Activated CD8-positive, alpha-beta T cell treated with anti-CD3 and anti-CD28 coated beads, Interleukin-2, amount 10 ng/mL, durations not matched to agents 7 days and 5 days (primary cell): ENCODE data around the gene SUSD3. TPM values are rescaled to one million over a fixed set of nuclear protein-coding genes. Genes with fewer than 3 reads are reported as not detected.
A peak's percentile ranks its signal among the peaks of the same experiment; 100 is the strongest.

Source experiments
- ATAC-seq: fragments of 150-1000 bp; cut with Tn5 transposase; one replicate; pipeline ENCODE4 v1.10.0; 2021; ENCODE audit warnings: moderate library complexity
- CTCF ChIA-PET: fragments of 350-600 bp; sonication (Branson Sonifier 250); formaldehyde crosslinking; loops from one replicate; lab custom pipeline; 2021; ENCODE audit warnings: antibody characterized with exemption; lab: Charles Lee
- POLR2A ChIA-PET: fragments of 350-600 bp; sonication (Branson Sonifier 250); formaldehyde crosslinking; loops from one replicate; lab custom pipeline; 2021; ENCODE audit warnings: antibody characterized with exemption; lab: Charles Lee
- DNase-seq: peaks from one replicate; pipeline ENCODE4 v3.0.0-alpha.2; 2020
- H3K27ac Mint-ChIP-seq: one replicate; pipeline ENCODE4 v1.8.0; 2021; ENCODE audit warnings: mild to moderate bottlenecking, mixed read lengths
- H3K27me3 Mint-ChIP-seq: one replicate; pipeline ENCODE4 v1.8.0; 2021; ENCODE audit warnings: low read depth, mixed read lengths
- H3K36me3 Mint-ChIP-seq: one replicate; pipeline ENCODE4 v1.8.0; 2021; ENCODE audit warnings: low read depth, mixed read lengths
- H3K4me1 Mint-ChIP-seq: one replicate; pipeline ENCODE4 v1.8.0; 2021; ENCODE audit warnings: low read depth, mixed read lengths
- H3K4me3 Mint-ChIP-seq: one replicate; pipeline ENCODE4 v1.8.0; 2021; ENCODE audit warnings: mild to moderate bottlenecking, mixed read lengths
- H3K9me3 Mint-ChIP-seq: one replicate; pipeline ENCODE4 v1.8.0; 2022; ENCODE audit warnings: mixed read lengths; ENCODE audit not compliant: insufficient read depth
- total RNA-seq, 2 experiments: library from RNA; stranded (reverse); gene quantifications; one replicate each; pipeline ENCODE4 v1.2.3, GENCODE V29; 2021

The SUSD3 gene
- total RNA-seq, 2 experiments from 2014 or later: 57.9 to 59.6 TPM

DNA sequence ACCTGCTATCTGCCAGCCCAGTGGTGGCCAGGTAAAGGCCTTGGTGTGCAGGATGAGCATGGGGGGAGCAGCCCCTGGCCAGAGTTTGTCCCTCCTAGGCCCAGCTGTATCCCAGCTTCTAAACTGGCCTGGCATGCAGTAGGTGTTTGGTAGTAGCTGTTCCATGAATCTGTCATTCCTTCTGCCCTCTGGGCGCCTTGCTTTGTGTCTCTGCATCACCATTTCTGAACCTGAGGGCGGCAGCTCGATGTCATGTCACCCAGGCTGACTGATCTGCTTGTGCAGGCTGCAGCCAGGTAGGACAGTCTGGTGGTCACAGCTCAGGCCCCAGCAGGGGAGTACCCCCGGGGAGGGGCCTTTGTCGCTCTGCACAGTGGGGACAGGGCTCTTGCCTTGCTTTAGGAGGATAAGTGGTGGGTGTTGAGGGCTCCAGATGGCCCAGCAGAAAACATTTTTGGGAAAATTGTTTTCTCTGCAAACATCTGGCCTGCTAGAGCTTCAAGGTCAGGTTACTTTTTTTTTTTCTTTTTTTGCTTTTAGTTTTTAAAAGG is 4.6 kb upstream of the SUSD3 start:
- Mint-ChIP-seq H3K27me3 (peaks cover 2% of the 10 kb centered on the region), H3K9me3 (no peaks in the 10 kb centered on the region), H3K4me3 (no peak overlapping the region), H3K4me1 (peaks cover 39% of the 10 kb centered on the region), H3K36me3 (no peaks in the 10 kb centered on the region), H3K27ac (no peak overlapping the region)
- ATAC-seq (no peak), DNase-seq (no peak)
- CTCF ChIA-PET: interaction anchor here (1.0 to 2.5 kb wide), 5 partner anchors 11 to 51 kb away, joined by 3 to 8 read pairs (median 5); no protein-coding TSS in a partner anchor
- POLR2A ChIA-PET: interaction anchor here (1.0 to 1.7 kb wide), 2 partner anchors 10 to 26 kb away, joined by 4 to 6 read pairs; no protein-coding TSS in a partner anchor

DNA sequence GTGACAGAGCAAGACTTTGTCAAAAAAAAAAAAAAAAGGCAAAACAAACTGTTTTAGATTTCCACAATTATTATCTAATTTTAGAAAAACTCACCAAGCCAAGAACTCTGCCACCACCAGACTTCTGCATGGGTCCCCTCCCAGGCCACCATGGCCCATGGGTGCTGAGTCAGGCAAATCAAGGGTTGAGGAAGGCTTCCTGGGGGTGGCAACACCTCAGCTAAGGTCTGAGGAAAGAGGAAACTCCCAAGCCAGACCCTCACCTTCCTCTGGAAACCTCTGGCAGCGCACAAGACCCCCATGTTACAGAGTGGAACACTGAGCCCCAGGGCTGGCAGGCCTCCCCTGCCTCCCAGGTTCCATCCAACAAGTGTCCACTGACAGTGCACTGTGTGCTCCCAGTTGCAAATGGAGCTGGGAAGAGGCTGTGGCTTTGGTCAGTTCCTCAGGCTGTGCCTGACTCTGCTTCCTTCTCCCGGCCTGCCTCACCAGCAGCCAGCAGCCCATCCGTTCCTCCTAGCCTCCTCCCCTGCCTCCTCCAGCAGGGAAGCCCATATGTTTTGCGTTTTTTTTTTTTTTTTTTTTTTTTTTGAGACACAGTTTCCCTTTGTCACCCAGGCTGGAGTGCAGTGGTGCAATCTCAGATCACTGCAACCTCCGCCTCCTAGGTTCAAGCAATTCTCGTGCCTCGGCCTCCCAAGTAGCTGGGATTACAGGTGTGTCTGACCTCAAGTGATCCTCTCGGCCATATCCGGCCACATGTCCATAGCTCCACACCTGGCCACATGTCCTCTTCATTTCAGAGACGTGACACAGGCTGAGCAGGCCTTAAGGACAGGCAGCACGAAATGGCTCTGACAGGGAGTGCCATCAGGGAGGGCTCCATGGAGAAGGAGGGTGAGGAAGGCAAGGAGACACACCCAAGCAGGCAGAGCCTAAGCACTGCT is 3.5 kb upstream of the SUSD3 start:
- no peaks in the 10 kb centered on the region for H3K36me3 Mint-ChIP-seq
- no peak overlapping the region for H3K4me3 Mint-ChIP-seq
- no peak for DNase-seq
- H3K9me3 Mint-ChIP-seq: no peaks in the 10 kb centered on the region
- ChIA-PET CTCF (interaction anchor here (1.0 to 2.1 kb wide), 4 partner anchors 10 to 52 kb away, joined by 3 to 8 read pairs (median 6); no protein-coding TSS in a partner anchor), POLR2A (interaction anchor here (0.6 to 1.1 kb wide), 2 partner anchors 9 to 27 kb away, joined by 3 to 4 read pairs; no protein-coding TSS in a partner anchor)
- no peaks in the 10 kb centered on the region for H3K27me3 Mint-ChIP-seq
- no peak overlapping the region for H3K27ac Mint-ChIP-seq
- H3K4me1 Mint-ChIP-seq: peaks cover 40% of the 10 kb centered on the region
- no peak for ATAC-seq

DNA sequence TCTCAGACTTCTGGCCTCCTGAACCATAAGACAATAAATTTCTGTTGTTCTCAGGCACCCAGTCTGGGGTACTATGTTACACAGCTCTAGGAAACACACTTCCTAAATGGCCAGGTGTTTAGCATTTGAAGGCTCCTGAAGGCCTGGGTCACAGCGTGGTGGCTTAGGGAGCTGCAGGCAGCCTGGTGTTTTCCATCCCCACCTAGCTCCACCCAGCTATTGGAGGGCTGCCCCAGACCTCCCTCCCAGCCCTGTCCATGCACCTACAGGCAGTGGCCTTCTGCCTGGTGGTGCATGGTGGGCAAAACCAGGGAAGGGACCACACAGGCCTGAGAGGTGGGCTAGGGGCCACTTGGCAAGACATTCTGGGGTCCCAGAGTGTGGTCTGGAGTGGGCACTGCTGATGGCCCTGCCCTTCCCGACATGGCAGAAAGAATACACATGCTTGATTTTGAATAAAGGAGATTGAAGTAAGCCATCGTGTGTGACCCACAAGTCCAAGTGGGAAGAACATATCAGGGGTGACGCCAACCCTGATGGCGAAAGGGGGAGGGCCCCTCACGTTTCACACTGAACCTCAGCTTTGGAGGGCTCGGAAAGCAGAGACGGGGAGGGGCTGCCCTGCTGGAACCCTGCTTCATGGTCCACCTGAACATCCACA is 1.3 kb upstream of the SUSD3 start:
- Mint-ChIP-seq H3K9me3 (no peaks in the 10 kb centered on the region), H3K27me3 (no peaks in the 10 kb centered on the region), H3K4me1 (peaks cover 61% of the 10 kb centered on the region), H3K4me3 (no peak overlapping the region), H3K36me3 (peaks cover 11% of the 10 kb centered on the region), H3K27ac (peak overlapping the region; percentile 82)
- ChIA-PET CTCF (interaction anchor here (0.8 to 2.1 kb wide), 3 partner anchors 28 to 53 kb away, joined by 3 to 8 read pairs (median 8); no protein-coding TSS in a partner anchor), POLR2A (interaction anchor here (0.7 kb wide), 1 partner anchor 10 kb away, joined by 3 read pairs; no protein-coding TSS in a partner anchor)
- DNase-seq (no peak), ATAC-seq (no peak)

DNA sequence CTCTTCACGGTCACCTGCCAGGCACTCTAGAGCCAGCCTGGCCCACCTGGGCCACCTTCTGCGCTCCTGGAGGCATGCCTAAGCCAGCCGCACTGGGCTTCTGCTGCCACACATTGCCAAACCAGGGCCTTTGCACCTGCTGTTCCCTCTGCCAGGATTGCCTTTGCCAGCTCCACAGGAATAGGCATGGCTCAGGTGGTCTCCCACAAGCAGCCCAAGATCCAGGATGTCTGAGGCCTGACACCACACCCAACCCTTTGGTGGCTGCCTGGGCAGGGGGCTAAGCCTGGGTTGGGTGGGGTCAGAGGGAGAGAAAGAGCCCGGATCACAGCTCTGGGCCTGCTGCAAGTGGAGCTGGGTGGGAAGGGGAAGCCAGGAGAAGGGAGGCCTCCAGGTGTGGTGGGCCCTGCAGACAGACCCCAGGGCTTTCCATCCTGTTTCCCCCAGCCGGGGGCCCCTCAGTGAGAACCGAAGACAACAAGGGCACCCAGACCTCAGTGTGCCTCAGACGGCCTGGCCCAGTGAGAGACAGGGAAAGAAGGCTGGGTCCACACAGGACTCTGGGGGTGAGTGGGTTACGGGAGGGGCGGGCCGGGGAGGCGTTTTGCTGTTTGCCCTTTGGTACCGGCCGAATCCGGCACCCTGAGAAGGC is 672 bp upstream of the SUSD3 start:
- H3K27me3 Mint-ChIP-seq: no peaks in the 10 kb centered on the region
- ATAC-seq (peak; percentile 17), DNase-seq (no peak)
- H3K36me3 Mint-ChIP-seq: peaks cover 17% of the 10 kb centered on the region
- ChIA-PET POLR2A (interaction anchor here (0.7 kb wide), 1 partner anchor 10 kb away, joined by 3 read pairs; no protein-coding TSS in a partner anchor), CTCF (interaction anchor here (2.1 kb wide), 1 partner anchor 54 kb away, joined by 8 read pairs; no protein-coding TSS in a partner anchor)
- H3K4me1 Mint-ChIP-seq: peaks cover 68% of the 10 kb centered on the region
- H3K27ac Mint-ChIP-seq: peak overlapping the region; percentile 82
- peak overlapping the region; percentile 66 for H3K4me3 Mint-ChIP-seq
- H3K9me3 Mint-ChIP-seq: no peaks in the 10 kb centered on the region

DNA sequence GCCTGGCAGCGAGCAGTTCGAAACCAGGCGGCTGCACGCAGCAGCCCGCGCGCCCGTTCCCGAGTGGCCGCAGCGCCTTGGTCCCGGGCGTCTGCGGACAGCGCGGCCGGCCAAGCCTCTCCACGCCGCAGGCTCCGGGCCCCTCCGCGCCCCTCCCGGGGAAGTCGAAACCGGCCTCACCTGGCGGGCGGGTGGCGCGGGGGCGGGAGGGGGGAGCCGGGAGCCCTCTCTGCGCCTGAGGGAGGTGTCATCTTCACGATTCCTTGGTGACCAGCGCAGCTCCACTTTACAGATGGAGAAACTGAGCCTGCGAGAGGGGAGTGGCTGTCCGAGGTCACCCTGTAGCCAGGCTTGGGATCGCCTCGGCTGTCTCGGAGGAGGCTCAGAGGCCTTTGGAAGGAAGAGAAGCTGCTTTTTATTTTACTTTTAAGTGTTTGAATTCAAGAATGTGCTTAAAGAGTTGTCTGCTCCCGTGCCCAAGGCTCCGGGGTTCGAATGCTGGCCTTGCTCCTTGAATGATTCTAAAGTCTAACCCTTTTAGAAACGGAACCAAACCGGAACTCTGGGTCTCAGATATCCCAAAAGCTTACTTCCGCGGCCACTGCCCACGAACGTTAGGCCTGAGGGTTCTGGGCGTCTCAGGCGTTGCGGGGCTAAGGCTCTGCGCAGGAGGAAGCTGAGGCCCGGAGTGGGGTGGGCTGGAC is 662 bp downstream of the SUSD3 start:
- Mint-ChIP-seq H3K27me3 (no peaks in the 10 kb centered on the region), H3K36me3 (peaks cover 20% of the 10 kb centered on the region), H3K4me3 (peak overlapping the region; percentile 90), H3K27ac (peak overlapping the region; percentile 81), H3K4me1 (peaks cover 71% of the 10 kb centered on the region), H3K9me3 (no peaks in the 10 kb centered on the region)
- ATAC-seq (peak; percentile 21), DNase-seq (peak; percentile 53)
- ChIA-PET POLR2A (interaction anchor here (1.0 to 3.1 kb wide), 10 partner anchors 18 to 95 kb away, joined by 3 to 23 read pairs (median 8); partner anchors contain the start of gene NINJ1), CTCF (interaction anchor here (0.5 to 1.5 kb wide), 11 partner anchors 15 to 507 kb away, joined by 3 to 5 read pairs (median 4); no protein-coding TSS in a partner anchor)

DNA sequence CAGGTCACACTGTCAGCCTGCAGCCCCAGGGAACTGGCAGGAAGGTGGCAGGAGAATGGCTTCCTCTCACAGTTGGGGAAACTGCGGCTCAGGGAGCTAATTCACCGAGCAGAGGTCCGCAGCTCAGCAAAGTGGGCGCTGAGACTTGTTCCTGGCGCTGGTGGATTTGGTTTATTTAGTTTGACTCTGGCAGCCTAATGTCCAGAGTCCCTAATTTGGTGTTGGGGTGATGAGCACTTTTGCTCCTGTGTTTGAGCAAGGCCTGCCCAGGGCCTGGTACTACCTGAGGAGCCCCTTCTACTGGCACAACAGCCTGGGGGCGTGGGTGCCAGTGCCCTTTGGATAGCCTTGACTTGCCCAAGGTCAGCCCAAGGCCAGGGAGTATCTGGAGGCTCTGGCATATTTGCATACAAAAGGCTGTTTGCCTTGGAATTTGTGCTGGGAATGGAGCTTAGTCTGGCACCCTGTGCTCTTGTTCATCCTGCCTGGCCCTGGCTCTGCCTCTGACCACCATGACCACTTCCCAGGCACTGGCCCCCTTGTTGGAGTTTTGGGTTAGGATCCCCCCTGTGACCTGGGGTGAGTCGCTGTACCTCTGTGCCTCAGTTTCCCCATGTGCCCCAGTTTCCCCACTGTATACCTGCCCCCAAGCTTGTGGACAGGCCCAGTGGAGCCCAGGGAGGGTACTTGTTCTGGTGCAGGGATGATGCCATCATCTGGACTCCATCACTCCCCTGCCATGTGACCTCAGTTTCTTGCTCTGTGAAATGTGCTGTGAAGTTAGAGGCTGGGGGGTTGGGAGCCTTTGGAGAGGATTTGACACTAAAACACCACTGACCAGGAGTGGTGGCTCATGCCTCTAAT is 1.4 kb downstream of the SUSD3 start:
- Mint-ChIP-seq H3K4me1 (peaks cover 76% of the 10 kb centered on the region), H3K4me3 (peak overlapping the region; percentile 90), H3K9me3 (no peaks in the 10 kb centered on the region), H3K36me3 (peaks cover 28% of the 10 kb centered on the region), H3K27ac (peak overlapping the region; percentile 81), H3K27me3 (no peaks in the 10 kb centered on the region)
- CTCF ChIA-PET: interaction anchor here (0.5 to 1.8 kb wide), 15 partner anchors 16 to 506 kb away, joined by 3 to 5 read pairs (median 4); no protein-coding TSS in a partner anchor
- POLR2A ChIA-PET: interaction anchor here (0.7 to 3.1 kb wide), 11 partner anchors 19 to 96 kb away, joined by 3 to 23 read pairs (median 7); partner anchors contain the start of gene NINJ1
- DNase-seq (no peak), ATAC-seq (no peak)

DNA sequence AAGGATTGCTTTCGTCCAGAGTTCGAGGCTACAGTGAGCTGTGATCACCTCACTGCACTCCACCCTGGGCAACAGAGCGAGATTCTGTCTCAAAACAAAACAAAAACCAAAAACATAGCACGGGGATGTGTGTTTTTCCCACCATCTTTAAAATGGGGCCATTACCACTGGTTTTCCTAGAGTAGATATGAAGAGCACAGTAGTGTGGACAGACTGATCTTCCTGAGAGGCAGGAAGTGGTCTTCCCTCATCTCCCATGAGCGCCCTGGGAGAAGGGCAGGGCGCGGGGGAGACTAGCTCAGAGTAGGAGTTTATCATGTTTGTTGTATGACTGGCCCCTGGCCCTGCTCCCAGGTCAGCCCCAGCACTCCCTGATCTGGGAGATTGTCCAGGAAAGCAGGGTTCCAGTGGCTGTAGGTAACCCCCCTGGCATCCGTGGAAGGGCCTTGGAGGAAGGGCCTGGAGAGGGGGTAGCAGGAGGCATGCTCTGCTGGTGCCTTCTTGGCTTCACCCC is 2.3 kb downstream of the SUSD3 start:
- peaks cover 35% of the 10 kb centered on the region for H3K36me3 Mint-ChIP-seq
- H3K4me1 Mint-ChIP-seq: peaks cover 83% of the 10 kb centered on the region
- no peaks in the 10 kb centered on the region for H3K27me3 Mint-ChIP-seq
- POLR2A ChIA-PET: interaction anchor here (0.7 to 3.1 kb wide), 7 partner anchors 32 to 97 kb away, joined by 3 to 23 read pairs (median 13); partner anchors contain the start of gene NINJ1
- peak overlapping the region; percentile 81 for H3K27ac Mint-ChIP-seq
- peak overlapping the region; percentile 90 for H3K4me3 Mint-ChIP-seq
- peak; percentile 43 for DNase-seq
- no peak for ATAC-seq
- H3K9me3 Mint-ChIP-seq: no peaks in the 10 kb centered on the region
- CTCF ChIA-PET: interaction anchor here (1.0 to 1.8 kb wide), 6 partner anchors 24 to 104 kb away, joined by 3 to 5 read pairs (median 4); no protein-coding TSS in a partner anchor

DNA sequence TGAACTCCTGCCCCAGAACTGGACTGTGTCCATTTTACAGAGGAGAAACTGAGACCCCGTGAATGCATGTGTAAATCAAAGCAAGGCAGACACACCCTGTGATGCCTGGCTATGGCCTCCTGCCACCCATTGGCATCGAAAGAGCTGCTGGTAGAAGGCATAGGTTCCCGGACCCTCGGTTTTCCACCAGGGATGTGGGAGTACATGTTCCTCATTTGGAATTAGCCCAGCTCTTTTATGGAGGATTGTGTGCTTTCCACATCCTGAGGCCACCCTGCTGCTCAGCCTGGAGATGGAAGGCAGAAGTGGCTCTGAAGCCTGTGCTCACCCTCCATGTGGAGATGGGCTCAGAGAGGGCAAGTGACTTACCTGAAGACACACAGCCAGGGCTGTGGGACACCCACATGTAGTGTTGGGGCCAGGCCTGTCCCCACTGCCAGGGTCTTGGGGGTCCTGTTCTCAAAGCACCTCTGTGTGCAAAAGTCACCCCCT is 2.8 kb downstream of the SUSD3 start:
- ChIA-PET CTCF (interaction anchor here (0.6 to 1.8 kb wide), 5 partner anchors 23 to 104 kb away, joined by 3 to 5 read pairs (median 3); no protein-coding TSS in a partner anchor), POLR2A (interaction anchor here (0.7 to 3.1 kb wide), 5 partner anchors 33 to 73 kb away, joined by 3 to 23 read pairs (median 13); partner anchors contain the start of gene NINJ1)
- DNase-seq: no peak
- H3K9me3 Mint-ChIP-seq: no peaks in the 10 kb centered on the region
- H3K4me3 Mint-ChIP-seq: peak overlapping the region; percentile 90
- peaks cover 85% of the 10 kb centered on the region for H3K4me1 Mint-ChIP-seq
- peak overlapping the region; percentile 81 for H3K27ac Mint-ChIP-seq
- peaks cover 40% of the 10 kb centered on the region for H3K36me3 Mint-ChIP-seq
- ATAC-seq: no peak
- no peaks in the 10 kb centered on the region for H3K27me3 Mint-ChIP-seq
